ENCODE results near the gene AGBL4.

DNA sequence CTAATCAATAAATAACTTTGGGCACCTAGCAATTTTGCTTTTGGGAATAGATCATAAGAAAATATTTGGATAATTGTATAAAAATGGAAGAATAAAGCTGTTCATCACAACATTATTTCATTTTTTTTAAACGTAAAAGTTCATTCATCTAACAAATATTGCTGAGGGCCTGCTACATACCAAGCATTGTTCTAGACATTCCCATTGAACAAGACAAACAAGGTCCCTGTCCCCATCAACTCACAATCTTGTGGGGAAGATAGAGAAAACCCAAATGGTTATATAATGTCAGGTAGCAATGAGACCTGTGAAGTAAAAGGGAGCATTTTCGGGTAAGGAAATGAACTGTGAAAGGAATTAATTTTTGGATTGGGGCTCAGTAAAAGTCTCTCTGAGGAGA, 1193.0 kb downstream of the AGBL4 start:
- TF ChIP-seq BACH2 (CRISPR knock-in tag; IDR thresholded peaks at IDR 0.05; ENCODE audit: borderline replicate concordance) (no peak), ESRRG (CRISPR knock-in tag; IDR thresholded peaks at IDR 0.05) (no peak), ARNTL (CRISPR knock-in tag; IDR thresholded peaks at IDR 0.05; ENCODE audit: borderline replicate concordance, low read depth) (no peak), TCF4 (CRISPR knock-in tag; IDR thresholded peaks at IDR 0.05; ENCODE audit: borderline replicate concordance) (no peak), PPARA (CRISPR knock-in tag; IDR thresholded peaks at IDR 0.05; ENCODE audit: borderline replicate concordance) (no peak), RARB (CRISPR knock-in tag; IDR thresholded peaks at IDR 0.05) (no peak), ZFP30 (CRISPR knock-in tag; IDR thresholded peaks at IDR 0.05) (no peak), CSDC2 (CRISPR knock-in tag; IDR thresholded peaks at IDR 0.05) (no peak)
- TF ChIP-seq, protein P1, sequence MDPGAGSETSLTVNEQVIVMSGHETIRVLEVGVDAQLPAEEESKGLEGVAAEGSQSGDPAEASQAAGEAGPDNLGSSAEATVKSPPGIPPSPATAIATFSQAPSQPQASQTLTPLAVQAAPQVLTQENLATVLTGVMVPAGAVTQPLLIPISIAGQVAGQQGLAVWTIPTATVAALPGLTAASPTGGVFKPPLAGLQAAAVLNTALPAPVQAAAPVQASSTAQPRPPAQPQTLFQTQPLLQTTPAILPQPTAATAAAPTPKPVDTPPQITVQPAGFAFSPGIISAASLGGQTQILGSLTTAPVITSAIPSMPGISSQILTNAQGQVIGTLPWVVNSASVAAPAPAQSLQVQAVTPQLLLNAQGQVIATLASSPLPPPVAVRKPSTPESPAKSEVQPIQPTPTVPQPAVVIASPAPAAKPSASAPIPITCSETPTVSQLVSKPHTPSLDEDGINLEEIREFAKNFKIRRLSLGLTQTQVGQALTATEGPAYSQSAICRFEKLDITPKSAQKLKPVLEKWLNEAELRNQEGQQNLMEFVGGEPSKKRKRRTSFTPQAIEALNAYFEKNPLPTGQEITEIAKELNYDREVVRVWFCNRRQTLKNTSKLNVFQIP (CRISPR knock-in tag; IDR thresholded peaks at IDR 0.05; ENCODE audit: borderline replicate concordance, low read depth): no peak
- TF ChIP-seq, protein P2, sequence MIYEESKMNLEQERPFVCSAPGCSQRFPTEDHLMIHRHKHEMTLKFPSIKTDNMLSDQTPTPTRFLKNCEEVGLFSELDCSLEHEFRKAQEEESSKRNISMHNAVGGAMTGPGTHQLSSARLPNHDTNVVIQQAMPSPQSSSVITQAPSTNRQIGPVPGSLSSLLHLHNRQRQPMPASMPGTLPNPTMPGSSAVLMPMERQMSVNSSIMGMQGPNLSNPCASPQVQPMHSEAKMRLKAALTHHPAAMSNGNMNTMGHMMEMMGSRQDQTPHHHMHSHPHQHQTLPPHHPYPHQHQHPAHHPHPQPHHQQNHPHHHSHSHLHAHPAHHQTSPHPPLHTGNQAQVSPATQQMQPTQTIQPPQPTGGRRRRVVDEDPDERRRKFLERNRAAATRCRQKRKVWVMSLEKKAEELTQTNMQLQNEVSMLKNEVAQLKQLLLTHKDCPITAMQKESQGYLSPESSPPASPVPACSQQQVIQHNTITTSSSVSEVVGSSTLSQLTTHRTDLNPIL (CRISPR knock-in tag; IDR thresholded peaks at IDR 0.05; ENCODE audit: low read depth): no peak
